ENCODE data around the gene CKMT2.

- TF ChIP-seq CTCF (IDR thresholded peaks at IDR 0.05) (no peak), POLR2A (IDR thresholded peaks at IDR 0.05) (no peak), POLR2AphosphoS5 (IDR thresholded peaks at IDR 0.05) (no peak), EP300 (IDR thresholded peaks at IDR 0.05) (no peak)
These were observed 26.1 kb upstream of the CKMT2 start for GRCh38 chr5:81207009-81207408.

Data from suprapubic skin (tissue), 4 donors.